Measurements from ENCODE around the gene ARHGAP6.

Gene ARHGAP6

DNA sequence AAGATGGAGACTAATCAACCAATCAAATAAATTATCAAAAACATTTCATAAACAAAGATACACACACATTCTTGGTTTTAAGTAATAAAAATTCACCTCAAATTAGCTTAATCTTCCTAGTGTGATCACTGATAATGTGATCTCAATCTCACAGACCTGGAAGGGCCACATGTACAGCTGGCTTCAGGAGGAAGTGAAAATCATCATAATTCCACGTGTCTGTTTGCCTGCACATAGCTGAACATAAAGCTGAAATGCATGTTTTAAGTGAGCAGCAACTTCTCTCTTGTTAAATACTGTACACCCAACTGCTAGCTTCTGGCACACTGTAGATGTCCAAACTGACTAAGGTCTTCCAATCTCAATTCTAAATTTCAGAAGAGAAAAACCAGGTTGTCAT is 53.8 kb downstream of the ARHGAP6 start:
- TF ChIP-seq, protein P1, sequence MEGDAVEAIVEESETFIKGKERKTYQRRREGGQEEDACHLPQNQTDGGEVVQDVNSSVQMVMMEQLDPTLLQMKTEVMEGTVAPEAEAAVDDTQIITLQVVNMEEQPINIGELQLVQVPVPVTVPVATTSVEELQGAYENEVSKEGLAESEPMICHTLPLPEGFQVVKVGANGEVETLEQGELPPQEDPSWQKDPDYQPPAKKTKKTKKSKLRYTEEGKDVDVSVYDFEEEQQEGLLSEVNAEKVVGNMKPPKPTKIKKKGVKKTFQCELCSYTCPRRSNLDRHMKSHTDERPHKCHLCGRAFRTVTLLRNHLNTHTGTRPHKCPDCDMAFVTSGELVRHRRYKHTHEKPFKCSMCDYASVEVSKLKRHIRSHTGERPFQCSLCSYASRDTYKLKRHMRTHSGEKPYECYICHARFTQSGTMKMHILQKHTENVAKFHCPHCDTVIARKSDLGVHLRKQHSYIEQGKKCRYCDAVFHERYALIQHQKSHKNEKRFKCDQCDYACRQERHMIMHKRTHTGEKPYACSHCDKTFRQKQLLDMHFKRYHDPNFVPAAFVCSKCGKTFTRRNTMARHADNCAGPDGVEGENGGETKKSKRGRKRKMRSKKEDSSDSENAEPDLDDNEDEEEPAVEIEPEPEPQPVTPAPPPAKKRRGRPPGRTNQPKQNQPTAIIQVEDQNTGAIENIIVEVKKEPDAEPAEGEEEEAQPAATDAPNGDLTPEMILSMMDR (IDR thresholded peaks at IDR 0.05; ENCODE audit: extremely low read depth, missing control alignments), result no peak
- no peak for DNase-seq (ENCODE audit: low spot score)

DNA sequence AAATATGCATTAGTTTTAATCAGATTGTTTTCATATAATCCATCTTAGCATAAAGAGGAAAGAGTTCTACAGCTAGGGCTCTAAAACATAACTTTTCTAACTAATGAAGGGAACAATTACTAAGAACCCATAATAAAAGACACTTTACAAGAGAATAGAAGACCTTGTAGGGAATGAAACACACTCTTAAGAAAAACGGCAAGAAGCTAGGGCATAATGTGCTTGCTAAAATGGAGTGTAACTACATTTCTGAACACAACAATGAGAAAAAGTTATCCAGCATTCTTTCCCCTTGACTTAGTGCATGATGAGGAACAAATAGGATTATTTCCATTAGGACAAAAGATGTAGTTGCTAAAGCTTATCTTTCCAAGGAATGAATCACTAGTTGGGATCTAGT is 54.6 kb downstream of the ARHGAP6 start:
- TF ChIP-seq, protein P1 (IDR thresholded peaks at IDR 0.05; ENCODE audit: extremely low read depth, missing control alignments), result no peak
- DNase-seq (ENCODE audit: low spot score), result no peak

DNA sequence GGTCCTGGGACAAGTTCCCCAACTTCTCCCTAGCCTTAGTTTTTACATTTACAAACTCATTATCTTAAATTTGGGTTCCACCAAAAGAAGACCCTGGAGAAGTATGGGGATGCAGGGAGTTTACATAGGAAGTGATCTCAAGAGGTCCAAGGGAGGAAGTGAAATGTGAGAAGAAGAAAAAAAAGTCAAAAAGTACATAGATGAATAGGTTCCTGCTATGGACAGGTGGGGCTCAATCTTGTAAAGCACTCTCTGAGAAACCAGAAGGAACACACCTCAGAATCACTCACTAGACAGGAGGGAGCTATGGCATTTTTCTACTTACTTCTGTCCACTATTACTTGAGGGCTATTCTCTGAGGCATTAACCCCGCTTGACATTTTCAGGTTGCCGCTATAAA is 56.6 kb downstream of the ARHGAP6 start:
- DNase-seq (ENCODE audit: low spot score), result no peak
- TF ChIP-seq, protein P1 (IDR thresholded peaks at IDR 0.05; ENCODE audit: extremely low read depth, missing control alignments), result no peak

DNA sequence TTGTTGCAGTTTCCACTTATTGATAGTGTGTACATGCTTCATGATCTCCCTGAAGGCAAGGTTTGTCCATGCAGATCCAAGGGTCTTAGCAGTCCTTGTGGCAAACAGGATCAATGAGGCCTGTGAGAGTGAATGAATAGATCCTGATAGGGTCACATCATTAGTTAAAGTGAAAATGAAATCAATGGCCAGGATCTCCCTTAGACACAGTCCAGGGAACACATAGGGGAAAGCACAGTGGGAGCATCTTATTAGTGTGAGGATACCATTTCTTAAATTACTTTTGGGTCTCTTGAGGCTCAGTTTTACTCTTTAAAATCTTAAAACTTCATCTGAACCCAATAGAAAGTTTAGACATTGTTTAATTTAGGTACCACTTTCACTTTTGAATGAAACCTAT is 59.3 kb downstream of the ARHGAP6 start:
- DNase-seq (ENCODE audit: low spot score), result no peak
- TF ChIP-seq, protein P1 (IDR thresholded peaks at IDR 0.05; ENCODE audit: extremely low read depth, missing control alignments), result no peak

DNA sequence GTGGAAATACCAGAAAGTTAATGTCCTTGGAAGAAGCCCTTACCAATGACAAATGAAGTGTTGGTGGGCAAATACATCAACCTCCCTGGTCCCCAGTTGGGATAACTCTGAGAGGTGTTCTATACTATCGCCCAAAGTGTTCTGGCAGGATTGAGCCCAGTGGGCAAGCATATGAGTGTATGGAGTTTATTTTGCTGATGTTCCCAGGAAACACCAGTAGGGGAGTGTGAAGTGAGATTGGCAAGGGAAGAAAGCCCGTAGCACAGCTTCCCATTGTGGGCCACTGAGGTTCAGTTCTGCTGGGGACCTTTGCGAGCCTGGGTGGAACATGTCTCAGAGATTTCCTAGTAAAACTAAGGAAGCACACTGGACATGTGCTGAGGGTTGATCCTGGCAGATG is 65.1 kb downstream of the ARHGAP6 start:
- TF ChIP-seq, protein P1 (IDR thresholded peaks at IDR 0.05; ENCODE audit: extremely low read depth, missing control alignments), result no peak
- DNase-seq (ENCODE audit: low spot score), result no peak

DNA sequence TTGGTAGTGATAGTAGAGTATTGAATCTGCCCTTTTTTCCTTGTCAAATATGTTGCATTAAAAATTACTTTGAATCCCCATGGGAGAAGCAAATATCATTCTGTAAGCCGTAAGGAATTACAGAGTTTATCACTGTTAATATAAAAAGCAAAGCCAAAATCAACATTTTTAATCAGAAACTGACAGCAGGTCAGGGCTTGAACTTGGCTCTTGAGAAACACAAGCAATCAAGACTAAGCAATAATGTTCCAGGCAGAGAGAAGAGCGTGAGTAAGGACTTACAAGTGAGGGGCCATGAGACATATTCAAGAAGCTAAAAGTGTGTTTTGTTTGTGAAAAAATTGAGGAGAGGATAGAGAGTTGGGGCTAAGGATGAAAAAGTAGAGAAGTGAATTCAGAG is 68.2 kb downstream of the ARHGAP6 start:
- no peak for DNase-seq (ENCODE audit: low spot score)
- TF ChIP-seq, protein P1 (IDR thresholded peaks at IDR 0.05; ENCODE audit: extremely low read depth, missing control alignments), result no peak

DNA sequence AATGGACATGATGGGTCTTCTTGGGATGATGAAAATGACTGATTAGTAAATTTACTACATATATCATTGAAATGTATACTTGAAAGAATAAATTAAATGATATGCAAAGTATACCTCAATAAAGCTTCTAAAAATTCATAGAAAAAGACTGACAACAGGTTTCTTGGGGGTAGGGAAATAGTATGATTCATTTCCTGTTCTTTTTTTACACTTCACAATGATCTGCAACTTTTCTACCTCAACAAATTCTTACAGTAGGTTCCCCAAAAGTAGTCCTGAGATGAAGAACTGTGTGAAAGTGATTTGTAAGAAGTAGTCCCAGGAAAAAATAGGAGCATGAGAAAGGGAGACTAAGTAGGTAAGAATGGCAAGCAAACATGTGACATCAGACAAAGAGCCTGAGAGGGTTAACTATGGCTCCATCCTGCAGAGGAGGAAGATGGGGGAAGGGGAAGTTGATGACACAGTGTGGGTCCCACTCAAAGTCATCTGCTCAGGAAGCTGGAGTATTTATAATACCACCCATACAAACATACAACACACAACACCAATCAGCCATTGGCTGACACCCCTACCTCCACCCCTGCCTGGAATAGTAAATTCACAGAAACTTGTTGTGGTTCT is 73.9 kb downstream of the ARHGAP6 start:
- TF ChIP-seq, protein P1 (IDR thresholded peaks at IDR 0.05; ENCODE audit: extremely low read depth, missing control alignments), result no peak
- DNase-seq (ENCODE audit: low spot score), result no peak
